Ovary (tissue), 9 donors: ENCODE results near the gene POU1F1. TPM values are rescaled to one million over a fixed set of nuclear protein-coding genes. Genes with fewer than 3 reads are reported as not detected.

Source experiments
- DNase-seq, 5 donors: peaks; one replicate each; pipeline ENCODE4 v3.0.0-alpha.2; 2019 to 2020
- H3K27ac ChIP-seq, 2 donors: fragments of 200-600 bp; one replicate each; pipeline versions ENCODE4 v1.5.1 to v1.8.0; 2019 to 2022
- H3K27me3 ChIP-seq: fragments of 200-600 bp; one replicate; pipeline ENCODE4 v1.8.0; 2022
- H3K36me3 ChIP-seq: fragments of 200-600 bp; sonication (generic); one replicate; pipeline ENCODE4 v1.5.1; 2019
- H3K4me1 ChIP-seq: one replicate; pipeline ENCODE4 v1.8.1; 2013; ENCODE audit warnings: mild to moderate bottlenecking, moderate library complexity; ENCODE audit not compliant: insufficient read depth
- H3K4me3 ChIP-seq: fragments of 200-600 bp; sonication (generic); one replicate; pipeline ENCODE4 v1.5.1; 2017
- H3K9me3 ChIP-seq, 2 donors: fragments of 200-600 bp in 1 of 2; sonication (generic) in 1 of 2; one replicate each; pipeline versions ENCODE4 v1.5.1 to v1.8.1; 2013 to 2019; ENCODE audit warnings: mild to moderate bottlenecking in 1 of 2, moderate library complexity in 1 of 2
- CTCF ChIP-seq, 3 donors: fragments of 450-650 bp in 2 of 3; fragments of 200-600 bp in 1 of 3; IDR thresholded peaks; one replicate each; pipeline versions ENCODE4 v1.5.1 to v1.8.0; 2016 to 2022; ENCODE audit warnings: antibody characterized with exemption in 3 of 3, mild to moderate bottlenecking in 1 of 3
- EP300 ChIP-seq: sonication (generic); formaldehyde crosslinking; IDR thresholded peaks from one replicate; pipeline ENCODE4 v1.6.1; 2017; ENCODE audit warnings: antibody characterized with exemption
- POLR2A ChIP-seq: fragments of 450-650 bp; IDR thresholded peaks from one replicate; pipeline ENCODE4 v1.6.1; 2017; ENCODE audit warnings: antibody characterized with exemption, mild to moderate bottlenecking, moderate library complexity
- WGBS, 3 donors: extraction: QIAGEN DNeasy Blood & Tissue Kit in 1 of 3; methylation state at CpG; one replicate each; pipeline versions ENCODE4 v1.1.5 to v1.1.7; 2013 to 2017; 5-methylcytosine and 5-hydroxymethylcytosine counted together
- intact Hi-C, 4 donors: fragments of 100-400 bp; cut with DNase I; formaldehyde crosslinking; loops; one replicate each; pipeline versions ENCODE4 v1.11.0 to v1.15.1; 2022 to 2023
- polyA plus RNA-seq, 2 donors: library from polyadenylated mRNA; stranded (reverse); fragments of 200-250 nt in 1 of 2; fragments of 350-450 nt in 1 of 2; fragmentation: Illumina TruSeq in 1 of 2; extraction: RNeasy Lipid Tissue Mini Kit (QIAGEN cat#74804) in 1 of 2; gene quantifications; one replicate each; pipeline ENCODE4 v1.2.3, GENCODE V29; 2013 to 2014
- total RNA-seq, 7 donors: library from RNA; depleted of rRNA in 2 of 7; stranded (reverse); fragments of >200 nt in 2 of 7; fragmentation: NEBNext Ultra II Directional in 3 of 7; extraction: Animal tissue kit (Norgen Biotek cat#: 25700) in 3 of 7; gene quantifications; one replicate each; pipeline versions ENCODE4 v1.1.0 to v1.2.4, GENCODE V29; 2016 to 2023
- donor health status: DM: no; HTN: no; CAD: no; lungs with moderate emphysema.
- donor health status: DM: no; HTN: no; CAD: no.
- donor health status: Bipolar disorder and iron deficiency.
- donor health status: DM: yes; HTN: yes; CAD: no.
- donor health status: DM: no; HTN: no; CAD: no.
- donor health status: DM: yes; HTN: yes; CAD: no.

The POU1F1 gene
- total and polyA plus RNA-seq, 9 donors, result not detected

- Histone ChIP-seq H3K36me3 (no peaks in the 10 kb centered on the region), H3K27ac (no peak overlapping the region), H3K4me1 (no peaks in the 10 kb centered on the region), H3K27me3 (no peaks in the 10 kb centered on the region), H3K4me3 (no peak overlapping the region), H3K9me3 (no peaks in the 10 kb centered on the region)
- WGBS, 3 donors, result 76 to 81% (median 76%) methylated on average over 4 of the region's 4 CpGs
- no peak for DNase-seq
- TF ChIP-seq POLR2A, result no peak
- no peak for TF ChIP-seq EP300
- no peak for TF ChIP-seq CTCF (IDR thresholded peaks at IDR 0.05)
- intact Hi-C loops, result no loop called here
These were observed 41.4 kb upstream of the POU1F1 start for GRCh38 chr3:87317779-87318178.

DNA sequence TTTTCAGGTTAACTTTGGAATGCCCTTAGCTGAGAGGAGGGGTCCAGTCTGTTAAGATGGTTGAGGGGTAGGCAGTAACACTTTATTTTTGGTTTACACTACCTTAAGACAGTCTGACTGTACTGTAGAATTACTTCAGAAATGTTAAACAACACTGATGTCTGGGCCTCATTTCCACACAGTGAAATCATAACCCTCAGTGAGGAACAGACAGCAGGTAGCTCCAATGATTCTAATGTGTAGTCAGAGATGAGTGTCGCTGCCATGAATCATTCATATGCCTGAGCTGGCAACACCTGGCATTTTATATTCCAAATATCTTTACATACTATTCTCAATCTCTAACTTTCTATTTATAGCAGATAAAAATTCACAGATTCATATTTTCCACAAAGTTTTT, 37.3 kb upstream of the POU1F1 start:
- DNase-seq, result no peak
- intact Hi-C loops, result no loop called here
- Histone ChIP-seq H3K4me1 (no peaks in the 10 kb centered on the region), H3K9me3 (no peaks in the 10 kb centered on the region), H3K27me3 (no peaks in the 10 kb centered on the region), H3K36me3 (no peaks in the 10 kb centered on the region), H3K4me3 (no peak overlapping the region), H3K27ac (no peak overlapping the region)
- 86 to 100% (median 97%) methylated on average over 1 of the region's 1 CpG for WGBS, 3 donors
- TF ChIP-seq EP300, result no peak

- TF ChIP-seq CTCF (IDR thresholded peaks at IDR 0.05) (no peak), POLR2A (no peak), EP300 (no peak)
These were observed 34.9 kb upstream of the POU1F1 start for GRCh38 chr3:87311309-87311708.

DNA sequence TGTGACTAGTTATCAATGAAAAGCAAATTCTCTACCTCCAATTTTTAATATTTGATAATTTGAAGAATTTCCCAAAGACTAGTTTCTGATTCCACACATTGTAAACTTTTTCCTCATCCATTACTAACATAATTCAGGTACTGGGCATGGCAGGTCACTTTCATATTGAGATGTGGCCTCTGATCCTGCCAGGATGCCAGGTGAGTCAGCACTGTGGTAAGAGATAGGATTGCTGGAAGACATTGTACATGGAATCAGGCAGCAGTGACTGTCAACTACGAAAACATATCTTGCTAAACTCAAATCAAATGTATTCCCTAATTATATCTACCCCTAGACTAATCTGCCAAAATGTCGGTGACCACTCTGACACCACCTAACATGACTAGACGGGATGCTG, 33.2 kb upstream of the POU1F1 start:
- Histone ChIP-seq H3K27ac (no peak overlapping the region), H3K36me3 (no peaks in the 10 kb centered on the region), H3K4me3 (no peak overlapping the region), H3K4me1 (no peaks in the 10 kb centered on the region), H3K27me3 (no peaks in the 10 kb centered on the region), H3K9me3 (no peaks in the 10 kb centered on the region)
- 72 to 90% (median 88%) methylated on average over 3 of the region's 3 CpGs for WGBS, 3 donors
- intact Hi-C loops, result no loop called here
- TF ChIP-seq CTCF (IDR thresholded peaks at IDR 0.05) (no peak), POLR2A (no peak), EP300 (no peak)
- no peak for DNase-seq

More at GRCh38 chr3:87311309-87311708, 34.9 kb upstream of the POU1F1 start:
- Histone ChIP-seq H3K4me1 (no peaks in the 10 kb centered on the region), H3K36me3 (no peaks in the 10 kb centered on the region), H3K4me3 (no peak overlapping the region), H3K27ac (no peak overlapping the region), H3K9me3 (no peaks in the 10 kb centered on the region), H3K27me3 (no peaks in the 10 kb centered on the region)
- intact Hi-C loops, result no loop called here
- no peak for DNase-seq
- 89 to 94% (median 92%) methylated on average over 1 of the region's 1 CpG for WGBS, 3 donors

- 95 to 96% (median 96%) methylated on average over 2 of the region's 2 CpGs for WGBS, 3 donors
- no peaks in the 10 kb centered on the region for H3K36me3 ChIP-seq
- no peaks in the 10 kb centered on the region for H3K27me3 ChIP-seq
- DNase-seq, result no peak
- intact Hi-C loops, result no loop called here
- no peak overlapping the region for H3K27ac ChIP-seq
- H3K4me3 ChIP-seq, result no peak overlapping the region
- no peak for TF ChIP-seq EP300
- no peak for TF ChIP-seq CTCF (IDR thresholded peaks at IDR 0.05)
- TF ChIP-seq POLR2A, result no peak
- no peaks in the 10 kb centered on the region for H3K4me1 ChIP-seq
- H3K9me3 ChIP-seq, result no peaks in the 10 kb centered on the region
These were observed 31.4 kb upstream of the POU1F1 start for GRCh38 chr3:87307805-87308204.
